Lower lobe of right lung (tissue), 2 donors: ENCODE results near the gene ACBD6. TPM values are rescaled to one million over a fixed set of nuclear protein-coding genes. Genes with fewer than 3 reads are reported as not detected.

Experiments used
- ATAC-seq, 2 donors: fragments of 200-7000 bp; cut with Tn5 transposase; one replicate each; pipeline ENCODE4 v1.9.1; 2020 to 2022; ENCODE audit warnings: mild to moderate bottlenecking in 2 of 2, moderate library complexity in 2 of 2
- DNase-seq: peaks from one replicate; pipeline ENCODE4 v3.0.0-alpha.2; 2020
- H3K27ac ChIP-seq: fragments of 200-600 bp; one replicate; pipeline ENCODE4 v1.8.0; 2022
- H3K27me3 ChIP-seq: fragments of 200-600 bp; one replicate; pipeline ENCODE4 v1.8.0; 2022; ENCODE audit warnings: low read depth
- H3K36me3 ChIP-seq: fragments of 200-600 bp; one replicate; pipeline ENCODE4 v1.8.0; 2022; ENCODE audit warnings: mild to moderate bottlenecking
- H3K4me1 ChIP-seq: fragments of 200-600 bp; one replicate; pipeline ENCODE4 v1.8.0; 2022
- H3K4me3 ChIP-seq: fragments of 200-600 bp; one replicate; pipeline ENCODE4 v1.8.0; 2022; ENCODE audit warnings: mild to moderate bottlenecking
- H3K9me3 ChIP-seq: fragments of 200-600 bp; one replicate; pipeline ENCODE4 v1.8.0; 2022
- intact Hi-C: fragments of 100-400 bp; cut with DNase I; formaldehyde crosslinking; loops from one replicate; pipeline ENCODE4 v1.11.0; 2022
- total RNA-seq: library from RNA; stranded (reverse); fragmentation: NEBNext Ultra II Directional; extraction: Animal tissue kit (Norgen Biotek cat#: 25700); gene quantifications from one replicate; pipeline ENCODE4 v1.2.1, GENCODE V29; 2021
- TF ChIP-seq, protein P1 (sequence below): fragments of 200-600 bp; IDR thresholded peaks from one replicate; pipeline ENCODE4 v1.8.0; 2022; ENCODE audit warnings: antibody characterized with exemption, mild to moderate bottlenecking
- donor health status: DM: no; HTN: yes; CAD: no; lungs with severe emphysema.

Gene ACBD6
- total RNA-seq, 1 donor from 2014 or later, result 37.4 TPM

DNA sequence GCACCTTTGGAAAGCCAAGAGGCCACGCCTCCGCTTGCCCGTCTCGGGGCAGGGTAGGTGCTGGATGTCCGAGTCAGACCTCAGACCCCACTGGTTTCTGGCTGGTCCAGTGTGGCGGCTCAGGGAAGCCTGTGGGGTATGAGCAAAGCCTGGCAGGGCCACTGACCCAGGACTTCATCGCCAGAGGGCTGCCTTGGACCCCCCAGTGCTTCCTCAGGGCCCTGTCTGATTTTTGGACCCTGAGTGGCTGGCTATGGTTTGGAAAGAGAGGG, 251.9 kb downstream of the ACBD6 start:
- TF ChIP-seq, protein P1, sequence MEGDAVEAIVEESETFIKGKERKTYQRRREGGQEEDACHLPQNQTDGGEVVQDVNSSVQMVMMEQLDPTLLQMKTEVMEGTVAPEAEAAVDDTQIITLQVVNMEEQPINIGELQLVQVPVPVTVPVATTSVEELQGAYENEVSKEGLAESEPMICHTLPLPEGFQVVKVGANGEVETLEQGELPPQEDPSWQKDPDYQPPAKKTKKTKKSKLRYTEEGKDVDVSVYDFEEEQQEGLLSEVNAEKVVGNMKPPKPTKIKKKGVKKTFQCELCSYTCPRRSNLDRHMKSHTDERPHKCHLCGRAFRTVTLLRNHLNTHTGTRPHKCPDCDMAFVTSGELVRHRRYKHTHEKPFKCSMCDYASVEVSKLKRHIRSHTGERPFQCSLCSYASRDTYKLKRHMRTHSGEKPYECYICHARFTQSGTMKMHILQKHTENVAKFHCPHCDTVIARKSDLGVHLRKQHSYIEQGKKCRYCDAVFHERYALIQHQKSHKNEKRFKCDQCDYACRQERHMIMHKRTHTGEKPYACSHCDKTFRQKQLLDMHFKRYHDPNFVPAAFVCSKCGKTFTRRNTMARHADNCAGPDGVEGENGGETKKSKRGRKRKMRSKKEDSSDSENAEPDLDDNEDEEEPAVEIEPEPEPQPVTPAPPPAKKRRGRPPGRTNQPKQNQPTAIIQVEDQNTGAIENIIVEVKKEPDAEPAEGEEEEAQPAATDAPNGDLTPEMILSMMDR, result no peak
- no peaks in the 10 kb centered on the region for H3K9me3 ChIP-seq
- DNase-seq (no peak), ATAC-seq (no peak)
- no peaks in the 10 kb centered on the region for H3K4me1 ChIP-seq
- peaks cover 22% of the 10 kb centered on the region for H3K27me3 ChIP-seq
- no peaks in the 10 kb centered on the region for H3K36me3 ChIP-seq
- no peak overlapping the region for H3K4me3 ChIP-seq
- intact Hi-C loops, result no loop called here
- H3K27ac ChIP-seq, result no peak overlapping the region

DNA sequence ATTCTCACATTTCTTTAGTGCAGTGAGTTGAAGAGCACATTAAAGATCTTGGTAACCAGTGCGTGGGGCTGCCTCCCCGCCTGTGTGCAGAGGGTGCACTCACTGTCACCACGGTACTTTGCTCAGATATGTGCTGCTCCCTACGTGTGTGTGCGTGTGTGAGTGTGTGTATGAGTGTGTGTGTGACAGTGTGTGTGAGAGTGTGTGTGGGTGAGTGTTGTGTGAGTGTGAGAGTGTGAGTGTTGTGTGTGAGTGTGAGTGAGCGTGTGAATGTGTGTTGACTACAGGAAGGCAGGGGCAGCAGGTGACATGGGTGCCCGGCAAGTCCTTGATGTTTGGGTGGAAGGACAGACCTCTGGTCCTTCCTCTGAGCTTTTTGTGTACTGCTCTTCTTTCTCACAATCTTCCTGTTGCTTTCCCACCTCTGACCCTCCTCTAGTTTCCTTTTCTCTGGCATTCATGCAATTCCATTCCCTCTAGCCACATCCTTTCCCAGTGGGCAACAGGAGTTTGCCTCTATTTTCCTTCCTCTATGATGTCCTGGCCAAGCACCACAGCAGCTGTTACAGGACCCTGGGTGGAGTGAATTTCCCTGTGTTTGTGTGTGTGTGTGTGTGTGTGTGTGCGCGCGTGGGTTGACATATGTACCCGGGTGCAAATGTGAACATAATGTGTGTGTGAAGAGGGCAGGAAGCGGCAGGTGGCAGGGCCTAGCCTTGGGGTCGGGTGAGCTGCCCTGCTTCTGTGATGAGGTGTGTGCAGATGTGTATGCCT, 252.5 kb downstream of the ACBD6 start:
- peaks cover 24% of the 10 kb centered on the region for H3K27me3 ChIP-seq
- no peaks in the 10 kb centered on the region for H3K4me1 ChIP-seq

DNA sequence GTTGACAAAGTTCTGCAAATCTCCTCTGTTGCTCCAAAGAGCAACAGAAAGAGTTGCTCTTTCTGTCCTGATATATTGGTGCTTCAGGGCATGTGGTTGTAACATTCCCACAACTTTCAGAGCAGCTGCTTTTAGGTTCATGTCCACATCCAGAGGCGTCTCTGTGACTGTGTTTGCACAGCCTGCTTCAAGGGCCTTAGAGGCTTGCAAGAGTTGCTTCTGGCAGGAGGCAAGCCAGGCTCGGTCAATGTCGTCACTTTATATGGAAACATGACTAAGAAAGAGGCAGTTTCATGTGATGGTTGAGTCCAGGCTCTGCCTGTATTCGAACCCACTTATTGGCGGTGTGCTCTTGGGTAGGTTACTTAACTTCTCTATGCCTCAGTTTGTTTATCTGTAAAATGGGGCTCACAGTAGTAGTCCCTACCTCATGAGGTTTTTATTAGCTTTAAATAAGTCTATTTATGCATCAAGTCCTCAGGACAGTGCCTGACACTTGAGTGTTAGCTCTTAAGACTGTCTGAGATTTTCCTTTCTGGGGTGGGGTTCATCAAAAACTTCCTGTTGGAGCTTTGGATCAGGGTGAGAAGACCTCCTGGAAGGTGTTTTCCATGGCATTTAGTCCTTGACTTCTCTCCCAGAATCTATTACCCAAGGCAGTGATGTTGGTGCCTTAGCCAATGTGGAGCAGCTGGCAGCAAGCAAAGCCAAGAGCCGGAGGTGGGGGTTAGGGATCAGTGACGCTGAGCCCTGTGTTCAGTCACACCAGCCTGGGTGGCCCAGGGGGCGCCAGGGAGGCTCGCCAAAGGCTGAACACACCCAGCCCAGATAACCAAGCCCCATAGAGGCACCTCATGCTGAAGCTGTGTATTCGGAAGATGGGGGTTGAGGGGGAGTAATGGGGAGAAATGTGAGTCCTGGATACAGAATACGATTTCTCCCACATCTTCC, 253.4 kb downstream of the ACBD6 start:
- Histone ChIP-seq H3K27ac (no peak overlapping the region), H3K9me3 (no peaks in the 10 kb centered on the region), H3K4me1 (no peaks in the 10 kb centered on the region), H3K36me3 (no peaks in the 10 kb centered on the region), H3K4me3 (no peak overlapping the region), H3K27me3 (peaks cover 24% of the 10 kb centered on the region)
- peak; percentile 37 for DNase-seq
- TF ChIP-seq, protein P1, result no peak
- intact Hi-C loops, result no loop called here
- ATAC-seq, result peak; percentile 59 to 62

More for the DNA sequence above, 252.5 kb downstream of the ACBD6 start:
- Histone ChIP-seq H3K4me3 (no peak overlapping the region), H3K36me3 (no peaks in the 10 kb centered on the region), H3K27ac (no peak overlapping the region), H3K9me3 (no peaks in the 10 kb centered on the region)
- peak; percentile 9 for DNase-seq
- no peak for ATAC-seq
- TF ChIP-seq, protein P1, result no peak
- intact Hi-C loops, result no loop called here

DNA sequence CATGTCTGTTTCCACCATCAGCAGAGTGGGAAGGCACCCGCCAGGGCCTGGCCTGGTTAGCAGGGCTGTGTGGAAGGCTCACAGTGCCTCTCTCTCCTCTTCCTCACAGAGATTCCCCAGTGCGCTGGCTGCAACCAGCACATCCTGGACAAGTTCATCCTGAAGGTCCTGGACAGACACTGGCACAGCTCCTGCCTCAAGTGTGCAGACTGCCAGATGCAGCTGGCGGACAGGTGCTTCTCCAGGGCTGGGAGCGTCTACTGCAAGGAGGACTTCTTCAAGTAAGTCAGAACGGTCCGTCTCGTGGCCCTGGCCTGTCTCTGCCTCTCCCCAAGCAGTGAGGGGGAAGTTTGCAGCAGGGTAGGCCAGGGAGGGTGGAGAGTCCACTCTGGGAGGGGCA, 254.2 kb downstream of the ACBD6 start:
- Histone ChIP-seq H3K4me3 (no peak overlapping the region), H3K9me3 (no peaks in the 10 kb centered on the region), H3K4me1 (no peaks in the 10 kb centered on the region), H3K27me3 (peaks cover 27% of the 10 kb centered on the region), H3K27ac (no peak overlapping the region), H3K36me3 (no peaks in the 10 kb centered on the region)
- DNase-seq, result peak; percentile 43
- no peak for ATAC-seq
- TF ChIP-seq, protein P1, result no peak
- intact Hi-C loops, result no loop called here

DNA sequence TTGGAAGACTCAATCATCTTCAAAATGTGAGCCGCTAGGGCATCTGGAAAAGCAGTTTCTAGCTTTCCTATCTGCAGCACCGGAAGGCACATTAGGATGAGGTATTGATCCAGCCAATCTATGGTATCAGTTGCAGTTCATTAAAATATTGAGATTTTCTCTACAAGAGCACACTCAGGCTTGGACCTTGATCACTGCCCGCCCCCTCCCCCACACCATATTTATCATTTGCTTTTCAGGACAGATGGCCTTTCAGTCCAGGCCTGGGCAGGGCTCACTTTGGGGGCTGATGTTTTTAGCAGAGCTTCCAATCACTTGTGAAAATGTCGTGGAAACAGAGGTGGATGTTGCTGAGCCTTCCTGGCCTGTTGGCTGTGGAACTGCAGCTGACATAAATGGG, 254.8 kb downstream of the ACBD6 start:
- TF ChIP-seq, protein P1, result no peak
- Histone ChIP-seq H3K27ac (no peak overlapping the region), H3K4me1 (no peaks in the 10 kb centered on the region), H3K36me3 (no peaks in the 10 kb centered on the region), H3K9me3 (no peaks in the 10 kb centered on the region), H3K4me3 (no peak overlapping the region), H3K27me3 (peaks cover 32% of the 10 kb centered on the region)
- intact Hi-C loops, result no loop called here
- no peak for ATAC-seq
- peak; percentile 7 for DNase-seq
